ENCODE measurements around the gene TRPM7. TPM values are rescaled to one million over a fixed set of nuclear protein-coding genes. Genes with fewer than 3 reads are reported as not detected.

Gene TRPM7
- total RNA-seq, 1 experiment from 2014 or later, result 35.1 TPM

DNA sequence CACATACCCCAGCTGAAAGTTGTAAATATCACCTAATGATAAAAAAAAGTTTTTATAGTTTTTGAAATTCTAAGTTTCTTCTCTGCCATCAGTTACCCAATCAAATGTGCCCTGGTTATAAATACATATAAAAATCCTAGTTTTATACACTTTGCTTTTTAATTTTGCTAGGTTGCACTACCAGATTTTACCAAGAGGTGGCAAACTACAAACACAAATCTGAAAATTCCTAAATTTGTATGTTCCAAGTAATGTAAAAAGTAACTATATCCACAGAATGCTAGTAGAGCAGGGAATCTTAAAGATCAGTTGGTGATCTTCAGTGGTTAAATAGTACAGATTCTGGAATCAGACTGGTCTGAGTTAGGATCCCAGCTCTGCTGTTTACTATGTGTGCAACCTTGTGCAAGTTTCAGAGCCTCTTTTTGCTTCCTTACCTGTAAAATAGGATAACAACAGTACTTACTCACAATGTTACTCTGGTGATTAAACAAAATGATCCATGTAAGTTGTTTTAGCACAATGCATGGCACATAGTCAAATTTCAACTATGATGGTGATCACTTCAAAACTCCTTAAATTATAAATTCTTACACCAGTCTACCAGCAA lies 11.0 kb downstream of the TRPM7 start:
- Mint-ChIP-seq H3K27me3 (ENCODE audit: low read depth) (no peaks in the 10 kb centered on the region), H3K4me3 (no peak overlapping the region), H3K27ac (peak overlapping the region in 1 of 3 experiments; percentile 74; a peak in 1 of 7 replicates), H3K9me3 (no peaks in the 10 kb centered on the region; a peak in 1 of 5 replicates), H3K4me1 (peaks cover 4 to 5% of the 10 kb centered on the region in 2 experiments; a peak in 2 of 4 replicates), H3K36me3 (ENCODE audit: insufficient read depth in 1 of 3, low read depth in 3 of 3) (peaks cover 5 to 14% (median 5%) of the 10 kb centered on the region in 3 experiments; a peak in 6 of 7 replicates)
- no peak overlapping the region for H2BK15ac ChIP-seq (ENCODE audit: low read depth, low read length)
- no peak overlapping the region for H2BK20ac ChIP-seq (ENCODE audit: low read depth, low read length, poor library complexity, severe bottlenecking)
- no peak overlapping the region for H4K8ac ChIP-seq (replicated peaks; ENCODE audit: insufficient read length, low read depth, low read length)
- no peak overlapping the region for H3T11ph ChIP-seq (ENCODE audit: low read length)
- peak; percentile 78 for TF ChIP-seq CTCF (conservative IDR thresholded peaks at IDR 0.05)
- peaks cover 8% of the 10 kb centered on the region; the same call in 1 of the 2 replicates for H3K79me2 ChIP-seq (ENCODE audit: insufficient read depth, low read length)
- H3K9me3 ChIP-seq (ENCODE audit: control insufficient read depth, low read depth, low read length), result no peaks in the 10 kb centered on the region
- H3K4me2 ChIP-seq (ENCODE audit: insufficient read depth, insufficient read length, low read length), result no peak overlapping the region
- no peak overlapping the region for H2AK5ac ChIP-seq (ENCODE audit: insufficient read length, low read length)
- H3K4ac ChIP-seq (ENCODE audit: low read depth, low read length), result no peak overlapping the region
- H3K9ac ChIP-seq (ENCODE audit: extremely low read depth, insufficient read length, low read length), result no peak overlapping the region
- H2BK5ac ChIP-seq (ENCODE audit: insufficient read length, low read length), result no peak overlapping the region
- H3K27ac ChIP-seq (ENCODE audit: insufficient read length, low read depth, low read length), result no peak overlapping the region
- no peaks in the 10 kb centered on the region for H3K4me1 ChIP-seq (ENCODE audit: insufficient read depth, low read length)
- no peak overlapping the region for H3K23ac ChIP-seq (ENCODE audit: insufficient read length, low read depth, low read length)
- peaks cover 4% of the 10 kb centered on the region for H3K79me1 ChIP-seq (ENCODE audit: insufficient read depth, low read depth, low read length, poor library complexity, severe bottlenecking)
- H3K18ac ChIP-seq (ENCODE audit: insufficient read length, low read depth, low read length), result no peak overlapping the region
- H4K91ac ChIP-seq (ENCODE audit: insufficient read length, low read depth, low read length), result no peak overlapping the region
- H3K23me2 ChIP-seq (ENCODE audit: insufficient read length, low read depth, low read length, poor library complexity, severe bottlenecking), result no peaks in the 10 kb centered on the region
- H2BK12ac ChIP-seq (ENCODE audit: insufficient read length, low read depth, low read length), result no peak overlapping the region
- H4K5ac ChIP-seq (ENCODE audit: insufficient read length, low read depth, low read length), result no peak overlapping the region
- H3K14ac ChIP-seq (ENCODE audit: insufficient read depth, low read length), result no peak overlapping the region
- no peak overlapping the region for H3K56ac ChIP-seq (ENCODE audit: insufficient read length, low read depth, low read length)
- no peaks in the 10 kb centered on the region for H3K27me3 ChIP-seq (ENCODE audit: insufficient read depth, low read length)
- no peak overlapping the region for H2BK120ac ChIP-seq (ENCODE audit: low read depth, low read length, poor library complexity, severe bottlenecking)
- no peak overlapping the region for H2AFZ ChIP-seq (ENCODE audit: low read length)
- no peaks in the 10 kb centered on the region for H4K20me1 ChIP-seq (ENCODE audit: control insufficient read depth, insufficient read depth, insufficient read length)
- no peak for DNase-seq
